Bronchial epithelial cell (primary cell): ENCODE data around the gene MS4A18. TPM values are rescaled to one million over a fixed set of nuclear protein-coding genes. Genes with fewer than 3 reads are reported as not detected.

ENCODE experiments used
- DNase-seq: peaks from one replicate; pipeline ENCODE4 v3.0.0-alpha.2; 2010; ENCODE audit warnings: low read depth
- FAIRE-seq: peaks from 2 replicates; lab custom pipeline; 2011; peaks lifted over from hg19 to GRCh38; lab: Jason Lieb, UNC
- H3K27me3 ChIP-seq: 2 replicates; pipeline ENCODE4 v1.5.1; 2011; ENCODE audit warnings: low read length; ENCODE audit not compliant: control insufficient read depth, insufficient read depth
- H3K36me3 ChIP-seq: 2 replicates; pipeline ENCODE4 v1.5.1; 2011; ENCODE audit warnings: low read length; ENCODE audit not compliant: control insufficient read depth, insufficient read depth
- H3K4me3 ChIP-seq: 2 replicates; pipeline ENCODE4 v1.5.1; 2011; ENCODE audit warnings: mild to moderate bottlenecking, low read depth, low read length, control low read depth
- CTCF ChIP-seq: IDR thresholded peaks from 2 replicates; pipeline ENCODE4 v1.5.1; 2011; ENCODE audit warnings: mild to moderate bottlenecking, moderate library complexity, low read length, control low read depth, inconsistent platforms; ENCODE audit not compliant: insufficient read depth, severe bottlenecking
- total RNA-seq: library from RNA; depleted of rRNA; stranded (reverse); fragments of >200 nt; gene quantifications from 2 replicates; pipeline ENCODE4 v1.2.1, GENCODE V29; 2014

MS4A18 gene
- total RNA-seq, 1 donor from 2014 or later: not detected

DNA sequence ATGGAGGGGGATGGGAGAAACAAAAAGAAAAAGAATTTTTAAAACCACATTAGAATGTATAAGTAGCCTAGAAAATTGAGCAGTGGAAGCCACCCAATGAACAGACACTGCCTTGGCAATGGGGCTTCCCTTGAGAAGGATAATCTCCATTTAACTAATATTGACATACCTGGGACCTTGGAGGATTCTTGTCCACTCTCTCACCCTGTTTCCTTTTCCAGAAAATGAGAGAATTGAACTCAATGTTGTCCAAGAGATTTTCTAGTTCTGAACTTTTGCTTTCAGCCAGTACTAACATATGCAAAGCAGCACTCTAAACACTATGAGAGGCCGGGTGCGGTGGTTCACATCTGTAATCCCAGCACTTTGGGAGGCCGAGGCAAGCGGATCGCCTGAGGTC is 24.6 kb upstream of the MS4A18 start:
- DNase-seq: no peak
- no peak overlapping the region for H3K4me3 ChIP-seq
- H3K36me3 ChIP-seq: no peaks in the 10 kb centered on the region
- no peak for TF ChIP-seq CTCF
- no peaks in the 10 kb centered on the region for H3K27me3 ChIP-seq
- no peak for FAIRE-seq

- H3K4me3 ChIP-seq: no peak overlapping the region
- TF ChIP-seq CTCF: peak; percentile 21
- no peak for FAIRE-seq
- peak; percentile 21 for DNase-seq
- H3K27me3 ChIP-seq: no peaks in the 10 kb centered on the region
- H3K36me3 ChIP-seq: no peaks in the 10 kb centered on the region
These were observed 23.6 kb upstream of the MS4A18 start for GRCh38 chr11:60700689-60701468.

GRCh38 chr11:60701469-60701818 is 23.1 kb upstream of the MS4A18 start:
- H3K27me3 ChIP-seq: no peaks in the 10 kb centered on the region
- no peak for TF ChIP-seq CTCF
- no peak for FAIRE-seq
- DNase-seq: no peak
- H3K36me3 ChIP-seq: no peaks in the 10 kb centered on the region
- H3K4me3 ChIP-seq: no peak overlapping the region

DNA sequence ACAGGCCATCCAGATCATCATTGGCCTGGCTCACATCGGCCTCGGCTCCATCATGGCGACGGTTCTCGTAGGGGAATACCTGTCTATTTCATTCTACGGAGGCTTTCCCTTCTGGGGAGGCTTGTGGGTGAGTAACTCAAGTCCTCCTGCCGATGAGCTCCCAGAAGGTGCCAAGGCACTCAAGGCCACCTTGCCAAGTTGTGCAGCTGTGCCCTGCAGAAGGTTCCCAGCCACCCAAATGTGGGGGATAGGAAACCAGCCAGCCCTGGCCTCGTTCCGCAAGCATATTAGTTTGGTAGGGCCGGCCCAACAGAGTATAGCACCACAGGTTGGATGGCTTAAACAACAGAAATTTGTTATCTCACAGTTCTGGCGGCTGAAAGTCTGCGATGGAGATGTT is 21.1 kb upstream of the MS4A18 start:
- no peak for FAIRE-seq
- Histone ChIP-seq H3K4me3 (no peak overlapping the region), H3K36me3 (no peaks in the 10 kb centered on the region), H3K27me3 (no peaks in the 10 kb centered on the region)
- TF ChIP-seq CTCF: no peak
- DNase-seq: no peak

- no peak for TF ChIP-seq CTCF
- Histone ChIP-seq H3K27me3 (no peaks in the 10 kb centered on the region), H3K36me3 (no peaks in the 10 kb centered on the region), H3K4me3 (no peak overlapping the region)
- DNase-seq (no peak), FAIRE-seq (no peak)
These were observed 18.6 kb upstream of the MS4A18 start for GRCh38 chr11:60705895-60706294.

- no peaks in the 10 kb centered on the region for H3K36me3 ChIP-seq
- H3K4me3 ChIP-seq: no peak overlapping the region
- FAIRE-seq (no peak), DNase-seq (no peak)
- no peaks in the 10 kb centered on the region for H3K27me3 ChIP-seq
- no peak for TF ChIP-seq CTCF
These were observed 17.6 kb upstream of the MS4A18 start for GRCh38 chr11:60706931-60707330.
